ENCODE measurements around the gene AFF3.
"Not testable (repeated sequence)": the region's sequence is repeated elsewhere in the genome, so short reads cannot be mapped to it uniquely, and the experiment has no call there.

The AFF3 gene

DNA sequence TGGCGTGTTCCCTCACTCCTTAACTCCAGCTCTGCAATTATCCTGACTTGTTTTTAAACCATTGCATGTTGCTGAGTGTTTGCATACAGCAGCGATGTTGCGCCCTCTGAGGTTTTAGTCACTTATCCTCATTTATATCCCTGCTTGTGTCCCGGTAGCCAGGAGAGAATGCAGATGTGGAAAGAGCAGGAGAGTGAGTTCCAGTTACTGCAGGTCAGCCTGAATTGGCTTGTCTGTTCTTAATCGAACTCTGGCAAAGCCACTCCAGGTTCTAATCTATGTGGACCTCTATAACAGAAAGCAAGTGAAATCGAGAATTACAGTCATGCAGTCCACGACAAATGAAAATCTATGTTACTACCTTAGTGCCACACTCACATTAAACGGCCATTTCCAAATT is 357.4 kb downstream of the AFF3 start:
- no peak for DNase-seq (ENCODE audit: low read depth)

GRCh38 chr2:99784282-99784681 is 358.1 kb downstream of the AFF3 start:
- DNase-seq (ENCODE audit: low read depth), result no peak

- DNase-seq (ENCODE audit: low read depth), result no peak
Observed at GRCh38 chr2:99780276-99780675, 362.1 kb downstream of the AFF3 start.

GRCh38 chr2:99779276-99779675 is 363.1 kb downstream of the AFF3 start:
- no peak for DNase-seq (ENCODE audit: low read depth)

DNA sequence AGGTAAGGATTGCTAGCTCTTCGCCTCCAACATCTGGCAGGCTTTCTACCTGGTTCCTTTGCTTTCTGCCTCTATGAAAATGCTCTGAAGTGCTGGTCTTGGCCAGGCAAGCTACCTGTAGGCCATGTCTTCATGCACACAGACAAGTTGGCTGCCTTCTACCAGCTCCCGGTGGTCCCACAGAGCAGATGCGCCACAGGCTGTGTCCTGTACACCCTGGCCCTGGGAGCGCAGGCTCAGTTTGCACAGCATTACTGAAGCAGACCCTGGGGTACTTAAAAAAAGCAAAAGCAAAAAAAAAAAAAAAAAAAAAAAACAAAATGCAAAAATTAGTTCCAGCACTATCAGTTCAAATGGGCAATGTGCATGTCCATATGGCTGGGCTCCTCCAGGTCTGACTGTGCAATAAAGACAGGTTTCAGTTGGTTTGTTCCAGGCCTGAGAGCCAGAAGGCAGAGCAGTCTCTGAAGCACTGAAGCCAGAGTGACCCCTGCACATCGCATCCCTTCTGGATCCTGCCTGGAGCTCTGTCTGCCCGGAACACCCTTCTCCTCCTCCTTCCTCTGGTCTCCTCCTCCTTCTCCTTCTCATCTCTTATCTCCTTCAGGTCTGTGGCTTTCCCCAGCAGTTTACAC is 364.6 kb downstream of the AFF3 start:
- DNase-seq (ENCODE audit: low read depth), result no peak

- peak; percentile 70 for DNase-seq (ENCODE audit: low read depth)
Observed at GRCh38 chr2:99776906-99777646, 365.3 kb downstream of the AFF3 start.

GRCh38 chr2:99776206-99776905 is 366.0 kb downstream of the AFF3 start:
- no peak for DNase-seq (ENCODE audit: low read depth)

DNA sequence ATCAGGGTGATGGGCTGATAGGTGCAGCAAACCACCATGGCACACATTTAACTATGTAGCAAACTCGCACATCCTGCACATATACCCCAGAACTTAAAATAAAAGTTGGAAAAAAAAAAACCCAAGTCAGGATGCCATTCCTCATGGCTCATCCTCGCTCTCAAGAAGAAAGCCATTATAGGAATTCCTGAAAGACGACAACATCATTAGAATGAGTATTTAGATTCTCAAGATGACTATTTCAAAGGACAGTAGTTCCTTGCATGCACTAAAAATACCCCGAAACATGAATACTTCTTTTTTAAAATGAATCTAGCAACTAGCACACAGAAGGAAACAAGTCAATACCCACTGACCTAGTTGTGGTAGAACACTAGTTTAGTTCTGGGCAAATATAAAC is 366.8 kb downstream of the AFF3 start:
- DNase-seq (ENCODE audit: low read depth), result peak; percentile 71

DNA sequence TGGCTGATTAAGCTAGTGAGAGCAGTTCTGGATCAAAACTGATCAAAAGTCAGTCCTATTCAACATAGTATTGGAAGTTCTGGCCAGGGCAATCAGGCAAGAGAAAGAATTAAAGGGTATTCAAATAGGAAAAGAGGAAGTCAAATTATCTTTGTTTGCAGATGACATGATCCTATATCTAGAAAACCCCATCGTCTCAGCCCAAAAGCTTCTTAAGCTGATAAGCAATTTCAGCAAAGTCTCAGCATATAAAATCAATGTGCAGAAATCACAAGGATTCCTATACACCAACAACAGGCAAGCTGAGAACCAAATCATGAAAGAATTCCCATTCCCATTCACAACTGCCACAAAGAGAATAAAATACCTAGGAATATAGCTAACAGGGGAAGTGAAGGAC is 368.7 kb downstream of the AFF3 start:
- not testable (repeated sequence) for DNase-seq (ENCODE audit: low read depth)

DNA sequence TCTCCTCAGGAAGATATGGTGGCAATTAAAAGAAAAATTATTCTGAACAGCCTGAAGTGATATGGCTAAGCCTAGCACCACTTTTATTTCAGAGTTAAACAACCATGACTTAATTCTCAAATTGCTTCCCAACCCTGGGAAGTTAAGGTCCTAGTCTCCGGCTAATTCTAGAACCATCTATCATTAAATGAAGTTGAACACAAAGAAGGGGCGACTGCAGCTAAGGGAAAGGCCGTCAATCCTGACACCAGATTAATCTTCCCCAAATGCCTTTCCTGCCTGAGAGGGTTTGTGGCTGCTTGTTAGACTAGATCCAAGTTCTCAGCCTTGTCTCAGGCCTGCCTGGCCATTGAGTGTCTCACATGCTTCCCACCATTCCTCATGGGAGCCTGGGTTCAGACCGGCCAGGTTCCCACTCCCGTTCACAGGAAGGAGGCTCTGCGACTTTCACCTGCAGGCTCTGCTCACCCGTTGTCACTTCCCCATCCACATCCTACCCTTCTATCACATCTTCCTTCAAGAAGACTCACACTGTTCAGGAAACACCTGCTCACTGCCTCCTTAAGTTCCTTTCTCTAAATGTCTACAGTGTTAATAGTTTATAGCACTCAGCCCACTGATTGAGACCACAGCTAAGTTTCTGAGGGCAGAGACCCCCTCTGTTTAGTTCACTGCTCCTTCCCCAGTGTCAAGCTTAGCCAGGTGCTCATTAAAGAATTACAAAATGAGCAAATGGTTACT is 369.6 kb downstream of the AFF3 start:
- no peak for DNase-seq (ENCODE audit: low read depth)

DNA sequence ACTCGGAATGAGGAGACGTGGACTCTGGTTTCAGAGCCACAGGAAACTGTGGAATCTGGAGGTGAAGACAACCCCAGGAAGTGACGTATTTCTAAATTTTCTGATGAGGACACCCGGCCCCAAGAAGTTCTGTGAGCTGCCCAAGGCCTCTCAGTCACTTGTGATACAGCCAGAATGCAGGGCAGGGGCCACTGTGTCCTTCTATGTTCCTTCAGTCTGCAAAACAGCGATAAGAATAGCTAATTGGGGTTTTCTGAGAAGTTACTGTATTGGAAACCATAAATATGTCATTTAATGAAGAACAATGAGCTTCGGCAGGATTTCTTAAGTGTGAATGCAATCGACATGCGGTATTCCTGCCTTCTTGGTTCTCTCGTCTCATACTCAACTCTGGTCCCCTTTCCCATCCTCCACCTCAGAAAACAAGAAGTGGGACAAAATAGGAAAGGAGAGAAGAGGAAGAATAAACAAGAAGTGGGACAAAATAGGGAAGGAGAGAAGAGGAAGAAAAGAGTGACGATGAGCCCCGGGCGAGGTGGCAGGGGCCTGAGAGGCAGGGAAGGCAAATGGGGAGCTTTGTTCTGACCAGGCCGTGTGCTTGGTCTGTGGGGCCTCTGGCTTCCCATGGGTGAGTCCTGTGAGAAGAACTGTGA is 370.6 kb downstream of the AFF3 start:
- DNase-seq (ENCODE audit: low read depth), result no peak

GRCh38 chr2:99770876-99771275 is 371.5 kb downstream of the AFF3 start:
- no peak for DNase-seq (ENCODE audit: low read depth)

DNA sequence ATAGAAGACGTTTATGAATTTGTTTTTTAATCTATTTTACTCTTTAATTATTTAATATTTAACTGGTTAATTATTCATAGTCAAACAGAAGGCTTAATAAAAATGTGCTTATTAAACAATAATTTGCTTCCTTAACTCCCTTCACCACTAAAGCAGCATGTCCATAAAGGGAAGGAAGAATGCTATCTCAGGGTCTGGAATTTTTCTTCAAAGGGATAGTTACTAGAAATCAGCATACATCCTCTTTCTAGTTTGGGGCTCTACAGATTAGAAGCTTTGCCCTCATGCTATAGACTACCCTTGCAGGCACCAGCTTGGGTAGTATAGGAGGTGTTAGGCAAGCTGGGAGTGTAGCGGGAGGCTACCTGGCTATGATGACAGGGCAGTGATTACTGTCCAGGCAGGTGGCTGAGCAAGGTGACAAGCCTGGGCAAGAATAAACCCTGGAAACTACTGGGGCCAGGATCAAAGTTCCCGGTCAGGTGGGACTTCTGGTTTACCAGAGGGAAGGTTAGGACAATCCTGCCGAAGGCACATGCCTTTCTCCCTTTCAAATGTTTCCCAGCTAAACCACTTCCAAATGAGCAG is 376.6 kb downstream of the AFF3 start:
- DNase-seq (ENCODE audit: low read depth), result no peak

DNA sequence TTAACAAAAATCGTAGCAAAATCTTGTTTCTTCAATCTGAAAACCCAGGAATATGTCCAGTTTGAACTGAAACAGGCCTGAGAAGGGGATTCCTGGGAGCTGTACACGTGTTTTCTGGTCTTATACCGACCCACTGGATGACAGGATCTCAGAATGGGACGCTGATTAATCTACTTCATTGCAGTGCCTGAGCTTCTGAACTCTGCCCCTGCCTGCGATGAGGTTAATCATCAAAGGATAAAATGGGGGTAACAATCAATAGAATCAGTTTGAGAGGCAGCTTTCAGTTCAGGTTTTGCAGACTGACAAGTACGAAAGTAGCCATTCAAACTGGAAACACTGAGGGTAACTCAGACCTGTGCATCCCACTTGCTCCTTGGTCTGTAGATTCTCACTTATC is 378.6 kb downstream of the AFF3 start:
- DNase-seq (ENCODE audit: low read depth), result no peak

DNA sequence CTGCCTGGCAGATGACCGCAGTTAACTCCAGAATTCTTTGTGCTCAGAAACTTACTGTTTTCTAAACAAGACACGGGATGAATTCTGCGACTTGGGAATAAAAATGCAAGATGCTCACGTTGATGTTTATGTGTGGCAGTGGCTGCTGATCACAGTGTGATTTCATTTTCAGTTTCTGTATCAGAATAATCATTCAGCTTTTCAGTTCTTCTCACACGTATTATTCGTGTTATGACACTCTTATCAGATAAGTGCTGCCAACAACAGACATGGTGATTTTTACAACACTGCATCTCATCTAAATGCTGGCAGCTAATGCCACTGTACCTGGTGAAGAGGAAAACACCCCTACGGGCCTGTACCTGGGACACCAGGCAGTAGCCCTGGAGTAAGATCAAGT is 379.7 kb downstream of the AFF3 start:
- DNase-seq (ENCODE audit: low read depth), result no peak

GRCh38 chr2:99757611-99758114 is 384.7 kb downstream of the AFF3 start:
- no peak for DNase-seq (ENCODE audit: low read depth)

DNA sequence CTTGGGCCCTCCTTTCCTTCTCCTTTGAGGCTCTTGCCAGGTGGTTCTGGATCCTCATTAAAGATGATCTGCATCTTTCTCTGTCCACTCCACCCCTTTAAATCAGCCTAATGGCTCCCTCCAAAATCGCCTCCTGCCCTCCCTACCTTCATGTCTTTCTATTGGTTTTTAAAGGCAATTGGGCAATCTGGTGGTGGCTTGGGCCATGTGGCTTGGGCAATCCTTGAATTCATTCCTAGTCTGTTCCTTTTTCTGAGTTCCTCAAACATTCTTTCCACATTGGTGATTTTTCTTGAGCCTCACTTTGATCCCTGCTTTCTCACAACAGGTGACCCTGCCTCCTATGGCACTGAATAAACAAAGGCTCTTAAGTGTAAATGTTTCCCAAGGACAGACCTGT is 386.3 kb downstream of the AFF3 start:
- no peak for DNase-seq (ENCODE audit: low read depth)

GRCh38 chr2:99754210-99754609 is 388.2 kb downstream of the AFF3 start:
- no peak for DNase-seq (ENCODE audit: low read depth)

DNA sequence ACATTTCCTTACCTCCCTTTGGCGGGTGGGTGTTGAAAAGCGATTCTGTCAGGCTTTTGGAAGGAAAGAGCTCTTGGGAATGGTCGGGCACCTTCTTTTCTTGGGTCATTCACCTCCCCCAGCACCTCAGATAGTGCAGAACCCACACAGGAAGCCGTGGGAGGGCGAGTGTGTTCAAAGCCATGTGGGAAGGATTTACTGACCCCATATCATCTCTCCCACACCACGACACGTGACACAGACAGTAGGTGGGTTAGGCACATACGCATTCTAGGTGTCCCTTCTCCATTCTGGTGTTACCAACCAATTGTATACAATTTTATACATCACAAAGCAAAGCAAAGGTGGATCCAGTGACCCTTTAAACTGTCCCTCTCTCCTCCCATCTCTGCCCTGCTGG is 388.9 kb downstream of the AFF3 start:
- no peak for DNase-seq (ENCODE audit: low read depth)

GRCh38 chr2:99748344-99748743 is 394.0 kb downstream of the AFF3 start:
- no peak for DNase-seq (ENCODE audit: low read depth)

GRCh38 chr2:99747842-99748241 is 394.5 kb downstream of the AFF3 start:
- no peak for DNase-seq (ENCODE audit: low read depth)

Measured in HS-27A (cell line).